Hepatocyte (in vitro differentiated cells): ENCODE results near the gene AGBL3. TPM values are rescaled to one million over a fixed set of nuclear protein-coding genes. Genes with fewer than 3 reads are reported as not detected.

Source experiments
- polyA plus RNA-seq: library from polyadenylated mRNA; unstranded; fragments of >200 nt; fragmentation: Nextera tagmentation; extraction: Ambion mirVana; gene quantifications from 2 replicates; pipeline ENCODE4 v1.2.1, GENCODE V29; 2016
- total RNA-seq: library from RNA; depleted of rRNA; stranded (reverse); fragments of >200 nt; gene quantifications from 2 replicates; pipeline ENCODE4 v1.2.3, GENCODE V29; 2014

AGBL3 gene
- total and polyA plus RNA-seq, 2 experiments from 2014 or later = 2.3 to 6.4 TPM

Other genes with a start within 250 kb of the AGBL3 start
- 207 and 219 TPM in 2 replicates for gene CALD1, start 206.9 kb upstream of the AGBL3 start, total RNA-seq
- gene CALD1, start 206.9 kb upstream of the AGBL3 start, polyA plus RNA-seq = 333 and 406 TPM in 2 replicates
- 19.4 and 20.8 TPM in 2 replicates for gene TMEM140, start 161.6 kb downstream of the AGBL3 start, total RNA-seq
- 12.9 and 23.1 TPM in 2 replicates for gene TMEM140, start 161.6 kb downstream of the AGBL3 start, polyA plus RNA-seq
- gene CYREN, start 184.2 kb downstream of the AGBL3 start, total RNA-seq = 41.6 and 43.2 TPM in 2 replicates
- 45.2 and 53.5 TPM in 2 replicates for gene CYREN, start 184.2 kb downstream of the AGBL3 start, polyA plus RNA-seq
- gene WDR91, start 225.0 kb downstream of the AGBL3 start, total RNA-seq = 7.3 and 8.0 TPM in 2 replicates
- 8.2 and 8.5 TPM in 2 replicates for gene WDR91, start 225.0 kb downstream of the AGBL3 start, polyA plus RNA-seq
- gene STRA8, start 247.3 kb downstream of the AGBL3 start, total RNA-seq = not detected in 2 replicates
- gene STRA8, start 247.3 kb downstream of the AGBL3 start, polyA plus RNA-seq = not detected in 2 replicates